ENCODE results near the gene ARL8A.
"Not testable (repeated sequence)": the region's sequence is repeated elsewhere in the genome, so short reads cannot be mapped to it uniquely, and the experiment has no call there.

The ARL8A gene

GRCh38 chr1:202158810-202159533 is 14.4 kb upstream of the ARL8A start:
- DNase-seq (ENCODE audit: low read depth): no peak

GRCh38 chr1:202157945-202158344 is 13.4 kb upstream of the ARL8A start:
- DNase-seq (ENCODE audit: low read depth): no peak

GRCh38 chr1:202156590-202156989 is 12.1 kb upstream of the ARL8A start:
- no peak for DNase-seq (ENCODE audit: low read depth)

- no peak for DNase-seq (ENCODE audit: low read depth)
Measured at GRCh38 chr1:202155478-202156021, 11.0 kb upstream of the ARL8A start.

GRCh38 chr1:202154766-202155477 is 10.4 kb upstream of the ARL8A start:
- DNase-seq (ENCODE audit: low read depth): peak; percentile 39

- no peak for DNase-seq (ENCODE audit: low read depth)
Measured at GRCh38 chr1:202154148-202154765, 9.7 kb upstream of the ARL8A start.

GRCh38 chr1:202153284-202153683 is 8.7 kb upstream of the ARL8A start:
- no peak for DNase-seq (ENCODE audit: low read depth)

- no peak for DNase-seq (ENCODE audit: low read depth)
Measured at GRCh38 chr1:202152399-202152798, 7.9 kb upstream of the ARL8A start.

- DNase-seq (ENCODE audit: low read depth): no peak
Measured at GRCh38 chr1:202151045-202151444, 6.5 kb upstream of the ARL8A start.

- DNase-seq (ENCODE audit: low read depth): no peak
Measured at GRCh38 chr1:202150602-202151001, 6.1 kb upstream of the ARL8A start.

GRCh38 chr1:202150187-202150586 is 5.7 kb upstream of the ARL8A start:
- DNase-seq (ENCODE audit: low read depth): no peak

GRCh38 chr1:202149566-202149965 is 5.0 kb upstream of the ARL8A start:
- no peak for DNase-seq (ENCODE audit: low read depth)

- no peak for DNase-seq (ENCODE audit: low read depth)
Measured at GRCh38 chr1:202148391-202148790, 3.9 kb upstream of the ARL8A start.

GRCh38 chr1:202146993-202147392 is 2.5 kb upstream of the ARL8A start:
- DNase-seq (ENCODE audit: low read depth): no peak

- DNase-seq (ENCODE audit: low read depth): no peak
Measured at GRCh38 chr1:202146279-202146678, 1.7 kb upstream of the ARL8A start.

GRCh38 chr1:202145744-202146140 is 1.2 kb upstream of the ARL8A start:
- DNase-seq (ENCODE audit: low read depth): not testable (repeated sequence)

- no peak for DNase-seq (ENCODE audit: low read depth)
Measured at GRCh38 chr1:202145068-202145743, 669 bp upstream of the ARL8A start.

- DNase-seq (ENCODE audit: low read depth): no peak
Measured at GRCh38 chr1:202143768-202144401, 652 bp downstream of the ARL8A start.

GRCh38 chr1:202143011-202143767 is 1.3 kb downstream of the ARL8A start:
- DNase-seq (ENCODE audit: low read depth): no peak

- DNase-seq (ENCODE audit: low read depth): not testable (repeated sequence)
Measured at GRCh38 chr1:202141468-202141867, 3.1 kb downstream of the ARL8A start.

GRCh38 chr1:202140833-202141232 is 3.7 kb downstream of the ARL8A start:
- no peak for DNase-seq (ENCODE audit: low read depth)
